ENCODE data around the gene GFI1.
"Not testable (repeated sequence)": the region's sequence is repeated elsewhere in the genome, so short reads cannot be mapped to it uniquely, and the experiment has no call there.

The GFI1 gene

GRCh38 chr1:92464588-92465255 lies 22.0 kb downstream of the GFI1 start:
- no peak for DNase-seq (ENCODE audit: low spot score)

DNA sequence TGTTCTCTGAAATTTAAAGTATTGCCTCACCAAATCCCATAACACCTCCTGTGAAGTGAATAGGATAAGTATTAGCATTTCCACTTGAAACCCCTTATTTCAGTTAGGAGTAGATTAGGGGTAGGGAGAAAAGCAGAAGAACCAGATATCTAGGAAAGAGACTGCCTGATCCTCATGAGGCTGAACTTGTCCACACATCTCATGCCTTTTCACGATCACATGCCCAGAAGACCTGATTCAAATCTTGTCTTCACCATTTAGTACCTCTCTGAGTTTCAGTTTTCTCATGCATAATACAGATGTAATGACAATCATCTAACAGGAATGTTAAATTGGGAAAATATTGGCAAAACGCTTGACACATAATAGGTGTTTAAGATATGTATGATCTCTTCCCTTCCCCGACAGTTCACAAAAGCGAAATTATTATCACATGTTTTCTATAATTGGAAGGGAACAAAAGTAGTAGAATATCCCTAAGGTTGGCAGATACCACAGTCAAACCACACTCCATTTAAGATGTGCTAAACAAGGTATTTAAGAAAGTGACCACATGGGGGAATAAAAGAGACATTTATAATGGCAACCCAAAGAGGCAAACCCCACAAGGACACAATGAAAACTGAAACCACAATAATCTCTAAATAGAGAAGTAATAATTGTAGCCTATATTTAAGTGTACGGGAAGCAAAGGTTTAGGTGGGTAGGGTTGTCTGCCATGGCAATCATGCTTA lies 25.2 kb downstream of the GFI1 start:
- peak; percentile 11 for DNase-seq (ENCODE audit: low spot score)

- DNase-seq (ENCODE audit: low spot score), result no peak
Observed at GRCh38 chr1:92459871-92460320, 26.8 kb downstream of the GFI1 start.

DNA sequence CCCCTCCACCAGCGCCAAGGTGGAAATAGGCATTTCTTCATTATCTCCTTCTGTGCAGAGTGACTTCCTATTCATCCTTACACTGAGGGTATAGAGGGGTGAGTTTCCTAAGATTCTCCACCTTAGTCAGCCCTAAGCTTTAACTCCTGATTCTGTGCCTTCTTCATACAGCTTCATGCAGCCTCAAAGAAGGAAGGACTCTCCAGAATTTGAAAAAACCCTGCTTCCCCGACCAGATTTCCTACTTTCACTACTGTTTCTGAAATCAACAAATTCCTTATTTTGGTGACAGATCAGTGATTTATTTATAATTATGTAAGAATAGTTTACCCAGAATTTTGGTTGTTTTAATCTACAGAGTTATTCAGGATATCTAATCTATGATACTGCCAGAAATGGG lies 28.6 kb downstream of the GFI1 start:
- no peak for DNase-seq (ENCODE audit: low spot score)

- DNase-seq (ENCODE audit: low spot score), result no peak
Observed at GRCh38 chr1:92447976-92448375, 38.7 kb downstream of the GFI1 start.

DNA sequence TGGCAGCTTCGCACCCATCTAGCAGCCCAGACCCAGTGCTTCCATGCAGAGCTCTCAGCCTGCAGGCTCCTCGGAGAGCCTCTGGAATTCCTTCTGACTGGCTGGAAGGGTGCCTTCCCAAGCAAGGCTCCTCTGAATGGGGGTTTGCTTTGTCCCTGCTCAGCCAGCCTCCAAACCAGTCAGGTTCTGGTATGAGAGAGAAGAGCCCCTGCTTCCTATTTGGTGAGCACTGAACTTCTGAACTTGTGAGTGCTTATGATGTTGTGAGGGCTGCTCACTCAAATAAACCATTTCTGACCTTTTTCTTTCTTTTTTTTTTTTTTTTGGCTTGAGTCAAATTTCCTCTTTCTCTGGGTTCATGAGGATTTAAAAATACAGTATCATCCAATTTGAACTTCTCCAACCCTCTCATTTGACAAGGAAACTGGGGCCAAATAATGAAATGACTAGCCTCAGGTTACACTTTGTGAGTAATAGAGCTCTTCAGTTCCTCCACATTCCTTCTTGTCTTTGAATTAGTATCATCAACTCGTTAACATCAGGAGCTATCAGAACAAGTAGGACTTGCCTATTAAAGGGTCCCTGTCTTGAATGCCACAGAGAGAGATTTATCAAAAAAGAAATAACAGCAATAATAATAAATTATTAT lies 39.6 kb downstream of the GFI1 start:
- DNase-seq (ENCODE audit: low spot score), result no peak

DNA sequence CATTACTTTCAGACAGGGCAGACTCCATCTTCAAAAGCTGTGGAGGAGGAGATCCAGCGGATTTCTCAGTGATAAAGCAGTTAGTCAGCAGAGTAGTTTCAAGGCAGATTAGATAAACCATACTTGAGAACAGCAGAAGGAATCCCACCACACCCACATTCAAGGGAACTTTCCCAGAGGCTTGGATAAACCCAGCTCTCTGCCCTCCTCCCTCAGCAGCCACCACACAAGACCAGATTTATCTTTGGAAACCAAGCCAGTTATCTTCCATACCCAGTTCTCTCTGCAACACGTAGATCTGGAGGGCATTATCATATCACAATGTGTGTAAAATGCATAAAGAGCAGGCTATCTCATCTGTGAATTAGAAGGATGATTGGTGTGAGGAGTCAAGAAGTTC lies 40.2 kb downstream of the GFI1 start:
- no peak for DNase-seq (ENCODE audit: low spot score)

- DNase-seq (ENCODE audit: low spot score), result no peak
Observed at GRCh38 chr1:92445865-92446264, 40.9 kb downstream of the GFI1 start.

GRCh38 chr1:92444351-92444750 lies 42.4 kb downstream of the GFI1 start:
- DNase-seq (ENCODE audit: low spot score), result no peak

GRCh38 chr1:92443893-92444292 lies 42.8 kb downstream of the GFI1 start:
- DNase-seq (ENCODE audit: low spot score), result no peak

GRCh38 chr1:92442351-92442750 lies 44.4 kb downstream of the GFI1 start:
- no peak for DNase-seq (ENCODE audit: low spot score)

DNA sequence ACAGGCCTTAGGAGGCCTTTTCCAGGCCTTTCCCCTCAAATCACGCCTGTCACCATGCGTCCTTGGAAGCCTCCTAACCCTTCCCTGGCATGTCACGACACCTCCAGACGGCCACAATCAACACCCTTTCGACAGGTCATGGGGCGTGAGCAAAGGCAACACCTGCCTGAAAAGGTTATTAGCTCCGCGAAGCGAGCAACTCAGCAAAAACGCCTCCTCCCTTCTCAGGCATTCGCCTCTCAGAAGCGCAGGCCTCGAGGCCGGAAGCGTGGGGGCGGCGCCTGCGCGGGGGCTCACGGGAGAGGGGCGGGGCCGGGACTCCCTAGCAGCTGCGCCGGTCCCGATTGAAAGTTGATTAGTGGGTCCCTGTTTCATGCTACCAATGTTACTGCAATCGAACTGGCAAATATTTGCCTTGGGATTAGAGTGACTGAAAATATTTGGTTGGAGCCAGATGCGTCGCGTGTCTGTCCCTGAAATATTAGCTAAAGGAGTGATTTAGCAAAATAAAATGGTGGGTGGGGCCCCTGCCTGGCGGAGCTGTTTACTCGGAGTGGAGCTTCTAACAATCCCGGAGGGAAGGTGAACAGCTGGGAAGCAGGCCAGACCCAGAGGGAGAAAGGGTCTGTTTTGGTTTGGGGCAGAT lies 44.9 kb downstream of the GFI1 start:
- peak; percentile 79 for DNase-seq (ENCODE audit: low spot score)

- DNase-seq (ENCODE audit: low spot score), result no peak
Observed at GRCh38 chr1:92441316-92441696, 45.4 kb downstream of the GFI1 start.

DNA sequence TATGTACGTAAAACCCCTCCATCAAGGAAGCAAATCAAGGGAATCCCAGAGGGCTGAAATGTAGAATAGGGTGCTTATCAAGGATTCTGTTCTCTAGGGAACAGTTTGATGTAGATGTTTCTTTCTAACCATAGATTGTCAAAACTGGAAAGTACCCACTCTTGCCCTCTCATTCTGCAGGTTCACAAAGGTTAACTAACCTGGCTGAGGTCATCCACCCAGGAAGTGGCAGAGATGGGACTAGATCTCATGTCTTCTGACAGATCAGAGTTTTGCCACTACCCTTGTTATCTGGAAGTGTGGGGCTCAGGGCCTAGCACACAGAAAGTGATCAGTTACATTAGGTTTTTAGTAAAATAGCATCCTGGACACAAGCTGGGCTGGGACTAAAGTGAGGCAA lies 47.4 kb downstream of the GFI1 start:
- DNase-seq (ENCODE audit: low spot score), result no peak

DNA sequence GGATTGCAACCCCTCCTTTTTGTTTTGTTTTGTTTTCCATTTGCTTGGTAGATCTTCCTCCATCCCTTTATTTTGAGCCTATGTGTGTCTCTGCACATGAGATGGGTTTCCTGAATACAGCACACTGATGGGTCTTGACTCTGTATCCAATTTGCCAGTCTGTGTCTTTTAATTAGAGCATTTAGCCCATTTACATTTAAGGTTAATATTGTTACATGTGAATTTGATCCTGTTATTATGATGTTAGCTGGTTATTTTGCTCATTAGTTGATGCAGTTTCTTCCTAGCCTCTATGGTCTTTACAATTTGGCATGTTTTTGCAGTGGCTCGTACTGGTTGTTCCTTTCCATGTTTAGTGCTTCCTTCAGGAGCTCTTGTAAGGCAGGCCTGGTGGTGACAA lies 52.2 kb downstream of the GFI1 start:
- not testable (repeated sequence) for DNase-seq (ENCODE audit: low spot score)

GRCh38 chr1:92430030-92430429 lies 56.7 kb downstream of the GFI1 start:
- DNase-seq (ENCODE audit: low spot score), result no peak

DNA sequence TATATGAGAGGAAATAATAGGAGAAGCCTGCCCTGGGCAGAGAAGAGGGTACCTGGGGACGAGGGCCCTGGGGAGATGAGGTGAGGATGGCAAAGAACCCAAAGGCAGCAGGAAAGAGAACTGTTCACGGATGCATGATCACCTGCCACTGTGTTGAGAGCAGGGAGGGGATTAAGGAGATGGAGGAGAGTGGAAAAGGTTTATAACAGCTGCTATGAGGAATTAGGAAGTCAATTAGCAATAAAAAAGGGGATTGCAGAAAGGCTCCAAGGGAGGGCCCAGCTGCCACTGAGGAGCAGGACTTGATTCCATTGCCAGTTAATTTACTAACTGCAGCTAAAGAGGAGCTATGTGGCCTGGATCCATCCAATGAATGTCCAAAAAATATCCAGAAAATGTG lies 61.1 kb downstream of the GFI1 start:
- DNase-seq (ENCODE audit: low spot score), result no peak
